Stimulated activated memory B cell treated with anti-CD40 and anti-IgM and Interleukin-4, amounts not matched to agents 10 μg/mL and 1 μg/mL and 100 μg/mL, for 72 hours (primary cell): ENCODE results near the gene SH3BP5.

Source experiments
- ATAC-seq: fragments of 150-1000 bp; cut with Tn5 transposase; 2 replicates; pipeline ENCODE4 v1.10.0; 2021
- H3K27ac Mint-ChIP-seq: one replicate; pipeline ENCODE4 v1.8.0; 2022; ENCODE audit warnings: mild to moderate bottlenecking, mixed read lengths
- H3K27me3 Mint-ChIP-seq: one replicate; pipeline ENCODE4 v1.8.0; 2022; ENCODE audit warnings: mixed read lengths
- H3K36me3 Mint-ChIP-seq: one replicate; pipeline ENCODE4 v1.8.0; 2022; ENCODE audit warnings: mixed read lengths
- H3K4me1 Mint-ChIP-seq: one replicate; pipeline ENCODE4 v1.8.0; 2022; ENCODE audit warnings: mixed read lengths
- H3K4me3 Mint-ChIP-seq: one replicate; pipeline ENCODE4 v1.8.0; 2022; ENCODE audit warnings: mild to moderate bottlenecking, moderate library complexity, mixed read lengths
- H3K9me3 Mint-ChIP-seq: one replicate; pipeline ENCODE4 v1.8.0; 2022; ENCODE audit warnings: mixed read lengths

Gene SH3BP5

GRCh38 chr3:15269091-15269989 is 63.0 kb downstream of the SH3BP5 start:
- peak; percentile 77 for ATAC-seq
- Mint-ChIP-seq H3K9me3 (no peaks in the 10 kb centered on the region), H3K36me3 (peaks cover 23% of the 10 kb centered on the region), H3K27ac (peak overlapping the region; percentile 84), H3K4me1 (peaks cover 86% of the 10 kb centered on the region), H3K4me3 (peak overlapping the region; percentile 35), H3K27me3 (no peaks in the 10 kb centered on the region)

- Mint-ChIP-seq H3K27ac (no peak overlapping the region), H3K4me3 (no peak overlapping the region), H3K9me3 (no peaks in the 10 kb centered on the region), H3K4me1 (peaks cover 79% of the 10 kb centered on the region), H3K27me3 (no peaks in the 10 kb centered on the region), H3K36me3 (peaks cover 20% of the 10 kb centered on the region)
- ATAC-seq: peak; percentile 69
These were observed 64.3 kb downstream of the SH3BP5 start for GRCh38 chr3:15268033-15268631.

GRCh38 chr3:15267502-15267901 is 64.9 kb downstream of the SH3BP5 start:
- Mint-ChIP-seq H3K4me3 (no peak overlapping the region), H3K4me1 (peaks cover 73% of the 10 kb centered on the region), H3K9me3 (no peaks in the 10 kb centered on the region), H3K27me3 (no peaks in the 10 kb centered on the region), H3K27ac (no peak overlapping the region), H3K36me3 (peaks cover 18% of the 10 kb centered on the region)
- ATAC-seq: no peak

GRCh38 chr3:15266510-15267376 is 65.6 kb downstream of the SH3BP5 start:
- Mint-ChIP-seq H3K4me3 (no peak overlapping the region), H3K27ac (peak overlapping the region; percentile 55), H3K36me3 (peaks cover 18% of the 10 kb centered on the region), H3K27me3 (no peaks in the 10 kb centered on the region), H3K4me1 (peaks cover 65% of the 10 kb centered on the region), H3K9me3 (no peaks in the 10 kb centered on the region)
- ATAC-seq: no peak

- H3K9me3 Mint-ChIP-seq: no peaks in the 10 kb centered on the region
- no peak overlapping the region for H3K4me3 Mint-ChIP-seq
- peaks cover 61% of the 10 kb centered on the region for H3K4me1 Mint-ChIP-seq
- H3K27ac Mint-ChIP-seq: peak overlapping the region; percentile 55
- H3K36me3 Mint-ChIP-seq: peaks cover 18% of the 10 kb centered on the region
- ATAC-seq: no peak
- no peaks in the 10 kb centered on the region for H3K27me3 Mint-ChIP-seq
These were observed 66.5 kb downstream of the SH3BP5 start for GRCh38 chr3:15265655-15266509.

- H3K27ac Mint-ChIP-seq: peak overlapping the region; percentile 17
- no peak for ATAC-seq
- no peak overlapping the region for H3K4me3 Mint-ChIP-seq
- H3K4me1 Mint-ChIP-seq: peaks cover 49% of the 10 kb centered on the region
- H3K36me3 Mint-ChIP-seq: peaks cover 24% of the 10 kb centered on the region
- H3K27me3 Mint-ChIP-seq: no peaks in the 10 kb centered on the region
- no peaks in the 10 kb centered on the region for H3K9me3 Mint-ChIP-seq
These were observed 67.9 kb downstream of the SH3BP5 start for GRCh38 chr3:15264486-15264885.

- Mint-ChIP-seq H3K4me3 (no peak overlapping the region), H3K27ac (peak overlapping the region; percentile 17), H3K36me3 (peaks cover 24% of the 10 kb centered on the region), H3K4me1 (peaks cover 43% of the 10 kb centered on the region), H3K27me3 (no peaks in the 10 kb centered on the region), H3K9me3 (no peaks in the 10 kb centered on the region)
- no peak for ATAC-seq
These were observed 68.5 kb downstream of the SH3BP5 start for GRCh38 chr3:15263926-15264325.

GRCh38 chr3:15263120-15263519 is 69.3 kb downstream of the SH3BP5 start:
- Mint-ChIP-seq H3K4me1 (peaks cover 35% of the 10 kb centered on the region), H3K9me3 (no peaks in the 10 kb centered on the region), H3K36me3 (peaks cover 28% of the 10 kb centered on the region), H3K4me3 (no peak overlapping the region), H3K27ac (no peak overlapping the region), H3K27me3 (no peaks in the 10 kb centered on the region)
- ATAC-seq: no peak

GRCh38 chr3:15262021-15262420 is 70.4 kb downstream of the SH3BP5 start:
- no peak for ATAC-seq
- Mint-ChIP-seq H3K9me3 (no peaks in the 10 kb centered on the region), H3K36me3 (peaks cover 39% of the 10 kb centered on the region), H3K4me3 (no peak overlapping the region), H3K27ac (no peak overlapping the region), H3K27me3 (no peaks in the 10 kb centered on the region), H3K4me1 (peaks cover 27% of the 10 kb centered on the region)

- ATAC-seq: no peak
- H3K27ac Mint-ChIP-seq: peak overlapping the region; percentile 33
- no peaks in the 10 kb centered on the region for H3K9me3 Mint-ChIP-seq
- H3K4me3 Mint-ChIP-seq: no peak overlapping the region
- no peaks in the 10 kb centered on the region for H3K27me3 Mint-ChIP-seq
- peaks cover 22% of the 10 kb centered on the region for H3K4me1 Mint-ChIP-seq
- H3K36me3 Mint-ChIP-seq: peaks cover 38% of the 10 kb centered on the region
These were observed 71.1 kb downstream of the SH3BP5 start for GRCh38 chr3:15261274-15261673.

GRCh38 chr3:15260531-15260930 is 71.9 kb downstream of the SH3BP5 start:
- Mint-ChIP-seq H3K27me3 (no peaks in the 10 kb centered on the region), H3K4me3 (no peak overlapping the region), H3K4me1 (peaks cover 14% of the 10 kb centered on the region), H3K36me3 (peaks cover 38% of the 10 kb centered on the region), H3K27ac (peak overlapping the region; percentile 33), H3K9me3 (no peaks in the 10 kb centered on the region)
- ATAC-seq: no peak

- Mint-ChIP-seq H3K36me3 (peaks cover 39% of the 10 kb centered on the region), H3K27me3 (no peaks in the 10 kb centered on the region), H3K9me3 (no peaks in the 10 kb centered on the region), H3K4me3 (no peak overlapping the region), H3K4me1 (no peaks in the 10 kb centered on the region), H3K27ac (peak overlapping the region; percentile 33)
- ATAC-seq: no peak
These were observed 73.7 kb downstream of the SH3BP5 start for GRCh38 chr3:15258720-15259119.

GRCh38 chr3:15256861-15257341 is 75.5 kb downstream of the SH3BP5 start:
- peaks cover 6% of the 10 kb centered on the region for H3K4me1 Mint-ChIP-seq
- H3K27me3 Mint-ChIP-seq: no peaks in the 10 kb centered on the region
- no peak overlapping the region for H3K4me3 Mint-ChIP-seq
- H3K9me3 Mint-ChIP-seq: no peaks in the 10 kb centered on the region
- H3K36me3 Mint-ChIP-seq: peaks cover 47% of the 10 kb centered on the region
- H3K27ac Mint-ChIP-seq: no peak overlapping the region
- ATAC-seq: no peak

GRCh38 chr3:15255215-15255614 is 77.2 kb downstream of the SH3BP5 start:
- H3K9me3 Mint-ChIP-seq: no peaks in the 10 kb centered on the region
- no peak for ATAC-seq
- no peak overlapping the region for H3K4me3 Mint-ChIP-seq
- H3K36me3 Mint-ChIP-seq: peaks cover 49% of the 10 kb centered on the region
- peak overlapping the region; percentile 24 for H3K27ac Mint-ChIP-seq
- no peaks in the 10 kb centered on the region for H3K27me3 Mint-ChIP-seq
- H3K4me1 Mint-ChIP-seq: peaks cover 6% of the 10 kb centered on the region
